Lower lobe of right lung (tissue), 2 donors: ENCODE results near the gene HMGXB3. TPM values are rescaled to one million over a fixed set of nuclear protein-coding genes. Genes with fewer than 3 reads are reported as not detected.

Experiments used
- ATAC-seq, 2 donors: fragments of 200-7000 bp; cut with Tn5 transposase; one replicate each; pipeline ENCODE4 v1.9.1; 2020 to 2022; ENCODE audit warnings: mild to moderate bottlenecking in 2 of 2, moderate library complexity in 2 of 2
- DNase-seq: peaks from one replicate; pipeline ENCODE4 v3.0.0-alpha.2; 2020
- H3K27ac ChIP-seq: fragments of 200-600 bp; one replicate; pipeline ENCODE4 v1.8.0; 2022
- H3K27me3 ChIP-seq: fragments of 200-600 bp; one replicate; pipeline ENCODE4 v1.8.0; 2022; ENCODE audit warnings: low read depth
- H3K36me3 ChIP-seq: fragments of 200-600 bp; one replicate; pipeline ENCODE4 v1.8.0; 2022; ENCODE audit warnings: mild to moderate bottlenecking
- H3K4me1 ChIP-seq: fragments of 200-600 bp; one replicate; pipeline ENCODE4 v1.8.0; 2022
- H3K4me3 ChIP-seq: fragments of 200-600 bp; one replicate; pipeline ENCODE4 v1.8.0; 2022; ENCODE audit warnings: mild to moderate bottlenecking
- H3K9me3 ChIP-seq: fragments of 200-600 bp; one replicate; pipeline ENCODE4 v1.8.0; 2022
- CTCF ChIP-seq: fragments of 200-600 bp; IDR thresholded peaks from one replicate; pipeline ENCODE4 v1.8.0; 2022; ENCODE audit warnings: antibody characterized with exemption, mild to moderate bottlenecking
- intact Hi-C: fragments of 100-400 bp; cut with DNase I; formaldehyde crosslinking; loops from one replicate; pipeline ENCODE4 v1.11.0; 2022
- total RNA-seq: library from RNA; stranded (reverse); fragmentation: NEBNext Ultra II Directional; extraction: Animal tissue kit (Norgen Biotek cat#: 25700); gene quantifications from one replicate; pipeline ENCODE4 v1.2.1, GENCODE V29; 2021
- donor health status: DM: no; HTN: yes; CAD: no; lungs with severe emphysema.

HMGXB3 gene
- total RNA-seq, 1 donor from 2014 or later, result 28.3 TPM

- DNase-seq (no peak), ATAC-seq (no peak)
- TF ChIP-seq CTCF, result peak; percentile 43
- no peaks in the 10 kb centered on the region for H3K36me3 ChIP-seq
- peak overlapping the region; percentile 96 for H3K4me3 ChIP-seq
- intact Hi-C loops, result no loop called here
- H3K9me3 ChIP-seq, result no peaks in the 10 kb centered on the region
- H3K4me1 ChIP-seq, result peaks cover 24% of the 10 kb centered on the region
- H3K27ac ChIP-seq, result peak overlapping the region; percentile 96
- no peaks in the 10 kb centered on the region for H3K27me3 ChIP-seq
Measured at GRCh38 chr5:149961957-149962409, 38.6 kb upstream of the HMGXB3 start.

- peaks cover 24% of the 10 kb centered on the region for H3K4me1 ChIP-seq
- DNase-seq, result no peak
- no peak overlapping the region for H3K4me3 ChIP-seq
- H3K9me3 ChIP-seq, result no peaks in the 10 kb centered on the region
- no peak for ATAC-seq
- H3K27ac ChIP-seq, result no peak overlapping the region
- TF ChIP-seq CTCF, result no peak
- no peaks in the 10 kb centered on the region for H3K36me3 ChIP-seq
- intact Hi-C loops, result no loop called here
- no peaks in the 10 kb centered on the region for H3K27me3 ChIP-seq
Measured at GRCh38 chr5:149962601-149963300, 37.8 kb upstream of the HMGXB3 start.

GRCh38 chr5:149963729-149964128, 36.8 kb upstream of the HMGXB3 start:
- ATAC-seq, result no peak
- Histone ChIP-seq H3K9me3 (no peaks in the 10 kb centered on the region), H3K27ac (no peak overlapping the region), H3K27me3 (no peaks in the 10 kb centered on the region), H3K36me3 (no peaks in the 10 kb centered on the region), H3K4me1 (peaks cover 24% of the 10 kb centered on the region), H3K4me3 (no peak overlapping the region)
- DNase-seq, result no peak
- no peak for TF ChIP-seq CTCF
- intact Hi-C loops, result no loop called here

GRCh38 chr5:149966946-149967345, 33.6 kb upstream of the HMGXB3 start:
- H3K4me3 ChIP-seq, result no peak overlapping the region
- ATAC-seq (no peak), DNase-seq (no peak)
- H3K9me3 ChIP-seq, result no peaks in the 10 kb centered on the region
- no peak overlapping the region for H3K27ac ChIP-seq
- no peaks in the 10 kb centered on the region for H3K27me3 ChIP-seq
- intact Hi-C loops, result no loop called here
- H3K4me1 ChIP-seq, result peaks cover under 1% of the 10 kb centered on the region
- TF ChIP-seq CTCF, result no peak
- H3K36me3 ChIP-seq, result no peaks in the 10 kb centered on the region

GRCh38 chr5:149969181-149969930, 31.2 kb upstream of the HMGXB3 start:
- no peaks in the 10 kb centered on the region for H3K9me3 ChIP-seq
- no peak for TF ChIP-seq CTCF
- H3K4me1 ChIP-seq, result no peaks in the 10 kb centered on the region
- ATAC-seq (no peak), DNase-seq (no peak)
- no peaks in the 10 kb centered on the region for H3K36me3 ChIP-seq
- intact Hi-C loops, result no loop called here
- no peaks in the 10 kb centered on the region for H3K27me3 ChIP-seq
- no peak overlapping the region for H3K4me3 ChIP-seq
- H3K27ac ChIP-seq, result no peak overlapping the region
